Measurements from ENCODE around the gene BLOC1S5.

DNA sequence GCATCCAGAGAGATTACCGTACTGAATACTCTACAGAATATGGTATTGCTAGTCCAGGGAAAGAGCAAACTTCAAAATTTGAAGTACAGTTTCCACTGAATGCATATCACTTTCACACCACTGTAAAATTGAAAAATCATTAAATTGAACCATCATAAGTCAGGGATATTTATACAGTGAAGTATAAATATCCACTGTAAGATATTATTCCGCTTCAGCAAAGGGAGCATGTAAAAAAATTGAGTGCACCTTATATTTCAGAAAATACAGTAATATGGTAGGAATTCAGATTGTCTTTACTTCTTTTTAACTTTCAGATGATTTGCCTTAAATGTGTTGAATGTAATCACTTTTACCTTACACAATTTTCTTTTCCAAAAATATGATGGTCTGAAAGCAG, 92.7 kb downstream of the BLOC1S5 start:
- no peak for TF ChIP-seq BRCA1 (IDR thresholded peaks at IDR 0.05)
- no peak for TF ChIP-seq BRCA1 (CRISPR knock-in tag; IDR thresholded peaks at IDR 0.05)
- TF ChIP-seq CXXC5 (CRISPR knock-in tag; IDR thresholded peaks at IDR 0.05): no peak
